Type B pancreatic cell (in vitro differentiated cells): ENCODE measurements around the gene SIX1. TPM values are rescaled to one million over a fixed set of nuclear protein-coding genes. Genes with fewer than 3 reads are reported as not detected.

Source experiments
- DNase-seq: peaks from one replicate; pipeline ENCODE4 v3.0.0; 2021; ENCODE audit warnings: mixed read lengths; ENCODE audit not compliant: unreplicated experiment; ENCODE audit errors: extremely low spot score
- H3K27ac Mint-ChIP-seq: 2 replicates; pipeline ENCODE4 v1.8.0; 2021; ENCODE audit warnings: mild to moderate bottlenecking, mixed read lengths
- H3K27me3 Mint-ChIP-seq: 2 replicates; pipeline ENCODE4 v1.8.0; 2021; ENCODE audit warnings: mixed read lengths
- H3K36me3 Mint-ChIP-seq: 2 replicates; pipeline ENCODE4 v1.8.0; 2021; ENCODE audit warnings: mixed read lengths
- H3K4me1 Mint-ChIP-seq: one replicate; pipeline ENCODE4 v1.8.0; 2021; ENCODE audit warnings: mixed read lengths; ENCODE audit not compliant: unreplicated experiment
- H3K4me3 Mint-ChIP-seq: 2 replicates; pipeline ENCODE4 v1.8.0; 2021; ENCODE audit warnings: mild to moderate bottlenecking, mixed read lengths
- H3K9me3 Mint-ChIP-seq: 2 replicates; pipeline ENCODE4 v1.8.0; 2021; ENCODE audit warnings: mixed read lengths
- total RNA-seq: library from RNA; stranded (reverse); gene quantifications from 2 replicates; pipeline ENCODE4 v1.2.1, GENCODE V29; 2021; ENCODE audit warnings: low replicate concordance
- TF ChIP-seq, protein P1 (sequence below): fragments of 200-600 bp; sonication (generic); conservative IDR thresholded peaks from 2 replicates; pipeline ENCODE4 v1.5.0; 2021; ENCODE audit warnings: antibody characterized with exemption, mild to moderate bottlenecking

The SIX1 gene
- total RNA-seq, 1 donor from 2014 or later: 32.6 TPM

DNA sequence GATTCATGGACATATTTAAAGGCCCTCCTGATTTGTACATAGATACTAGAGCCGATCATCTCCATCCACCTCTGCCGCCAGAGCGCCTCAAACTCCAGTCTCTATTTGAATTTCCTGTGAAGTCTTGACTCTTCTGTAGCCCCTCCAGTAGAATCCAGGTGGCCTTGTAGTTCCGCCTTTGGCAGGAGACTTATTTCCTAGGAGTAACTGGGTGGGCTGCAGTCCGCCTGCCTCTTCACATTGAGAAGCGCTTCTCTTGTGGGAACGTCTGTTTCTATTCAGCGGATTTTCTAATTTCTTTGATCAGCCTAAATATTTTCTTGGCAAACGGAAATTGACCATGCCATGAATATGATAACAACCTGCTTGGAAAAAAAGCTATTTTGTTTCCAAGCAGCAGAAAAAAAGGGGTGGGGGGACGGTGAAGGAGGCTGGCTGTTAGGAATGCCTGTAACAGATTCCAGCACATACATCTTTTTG, 9.0 kb upstream of the SIX1 start:
- Mint-ChIP-seq H3K27me3 (peaks cover 69% of the 10 kb centered on the region), H3K9me3 (no peaks in the 10 kb centered on the region), H3K4me3 (peak overlapping the region; percentile 87), H3K27ac (peak overlapping the region; percentile 46), H3K36me3 (no peaks in the 10 kb centered on the region), H3K4me1 (peaks cover 56% of the 10 kb centered on the region)
- TF ChIP-seq, protein P1, sequence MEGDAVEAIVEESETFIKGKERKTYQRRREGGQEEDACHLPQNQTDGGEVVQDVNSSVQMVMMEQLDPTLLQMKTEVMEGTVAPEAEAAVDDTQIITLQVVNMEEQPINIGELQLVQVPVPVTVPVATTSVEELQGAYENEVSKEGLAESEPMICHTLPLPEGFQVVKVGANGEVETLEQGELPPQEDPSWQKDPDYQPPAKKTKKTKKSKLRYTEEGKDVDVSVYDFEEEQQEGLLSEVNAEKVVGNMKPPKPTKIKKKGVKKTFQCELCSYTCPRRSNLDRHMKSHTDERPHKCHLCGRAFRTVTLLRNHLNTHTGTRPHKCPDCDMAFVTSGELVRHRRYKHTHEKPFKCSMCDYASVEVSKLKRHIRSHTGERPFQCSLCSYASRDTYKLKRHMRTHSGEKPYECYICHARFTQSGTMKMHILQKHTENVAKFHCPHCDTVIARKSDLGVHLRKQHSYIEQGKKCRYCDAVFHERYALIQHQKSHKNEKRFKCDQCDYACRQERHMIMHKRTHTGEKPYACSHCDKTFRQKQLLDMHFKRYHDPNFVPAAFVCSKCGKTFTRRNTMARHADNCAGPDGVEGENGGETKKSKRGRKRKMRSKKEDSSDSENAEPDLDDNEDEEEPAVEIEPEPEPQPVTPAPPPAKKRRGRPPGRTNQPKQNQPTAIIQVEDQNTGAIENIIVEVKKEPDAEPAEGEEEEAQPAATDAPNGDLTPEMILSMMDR: no peak
- DNase-seq: no peak

DNA sequence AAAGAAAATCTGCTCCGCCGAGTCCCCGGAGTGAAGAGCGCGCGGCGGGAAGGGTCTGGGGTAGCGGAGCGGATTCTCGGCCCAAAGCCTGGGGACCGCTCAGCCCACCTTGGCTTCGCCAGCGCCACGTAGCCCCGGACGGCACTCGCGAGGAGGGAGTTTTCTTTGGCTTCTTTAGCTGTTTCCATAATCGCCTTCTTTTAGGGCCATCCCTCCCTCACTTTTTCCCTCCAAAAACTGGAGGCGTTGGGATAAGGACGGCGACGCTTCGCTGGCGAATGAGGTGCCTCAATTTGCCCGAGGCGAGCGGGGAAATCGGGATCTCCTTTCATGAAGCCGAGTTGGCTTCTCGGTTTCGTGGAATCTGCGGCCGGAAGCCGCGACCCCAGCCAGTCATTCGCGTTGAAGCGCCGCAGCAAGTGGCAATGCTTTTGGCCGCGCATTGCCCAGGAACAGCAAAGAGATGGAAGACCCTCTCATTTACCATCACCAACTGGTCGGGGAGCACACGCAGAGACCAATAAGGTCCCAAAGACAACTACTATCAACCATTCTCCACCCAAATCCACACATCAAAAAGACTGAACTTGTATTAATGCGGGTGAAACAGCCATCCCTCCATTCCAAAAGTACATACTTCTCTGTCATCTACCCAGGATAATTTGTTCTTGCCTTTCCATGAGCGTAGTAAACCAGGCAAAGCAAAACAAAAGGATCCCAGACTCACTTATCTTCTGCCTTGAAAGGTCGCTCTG, 8.4 kb upstream of the SIX1 start:
- H3K9me3 Mint-ChIP-seq: no peaks in the 10 kb centered on the region
- TF ChIP-seq, protein P1: no peak

DNA sequence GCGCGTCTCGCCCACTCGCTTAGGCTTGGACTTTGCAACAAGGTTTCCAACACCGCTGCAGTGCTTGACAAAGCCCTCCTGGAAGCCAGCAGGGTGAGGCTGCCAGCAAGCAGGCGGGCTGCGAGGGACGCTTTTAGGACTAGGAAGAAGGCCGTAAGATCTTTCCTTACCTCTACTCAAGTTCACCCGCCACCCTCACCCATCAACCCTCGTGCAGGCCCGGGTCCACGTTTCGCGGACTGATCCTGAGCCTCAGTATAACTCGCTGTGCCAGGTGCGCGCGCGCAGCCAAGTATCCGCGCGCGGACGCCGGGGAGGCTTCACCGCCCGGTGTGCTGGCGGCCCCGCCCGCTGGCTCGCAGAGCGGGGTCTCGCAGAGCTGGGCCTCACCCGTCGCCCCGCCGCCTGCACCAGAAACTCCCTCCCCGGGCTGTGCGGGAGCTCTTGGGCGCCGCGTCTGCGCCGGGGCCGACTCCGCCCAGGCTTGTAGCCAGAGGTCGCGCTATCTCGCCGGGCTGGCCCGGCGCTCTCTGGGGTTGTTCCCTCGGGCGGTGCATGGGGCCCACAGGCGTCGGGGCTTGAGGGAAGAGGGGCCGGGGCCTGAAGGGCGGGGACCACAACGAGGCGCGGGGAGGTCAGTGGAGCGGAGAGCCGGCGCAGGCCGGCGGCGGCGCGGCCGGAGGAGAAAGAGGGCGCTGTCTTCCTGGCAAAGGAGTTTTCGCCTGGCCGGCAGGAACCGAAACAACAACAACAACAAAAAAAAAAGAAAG, 7.6 kb upstream of the SIX1 start:
- H3K9me3 Mint-ChIP-seq: no peaks in the 10 kb centered on the region

More for the DNA sequence above, 8.4 kb upstream of the SIX1 start:
- DNase-seq: peak; percentile 72
- H3K27ac Mint-ChIP-seq: peak overlapping the region; percentile 46
- H3K27me3 Mint-ChIP-seq: peaks cover 69% of the 10 kb centered on the region
- peak overlapping the region; percentile 87 for H3K4me3 Mint-ChIP-seq
- no peaks in the 10 kb centered on the region for H3K36me3 Mint-ChIP-seq
- peaks cover 53% of the 10 kb centered on the region for H3K4me1 Mint-ChIP-seq

DNA sequence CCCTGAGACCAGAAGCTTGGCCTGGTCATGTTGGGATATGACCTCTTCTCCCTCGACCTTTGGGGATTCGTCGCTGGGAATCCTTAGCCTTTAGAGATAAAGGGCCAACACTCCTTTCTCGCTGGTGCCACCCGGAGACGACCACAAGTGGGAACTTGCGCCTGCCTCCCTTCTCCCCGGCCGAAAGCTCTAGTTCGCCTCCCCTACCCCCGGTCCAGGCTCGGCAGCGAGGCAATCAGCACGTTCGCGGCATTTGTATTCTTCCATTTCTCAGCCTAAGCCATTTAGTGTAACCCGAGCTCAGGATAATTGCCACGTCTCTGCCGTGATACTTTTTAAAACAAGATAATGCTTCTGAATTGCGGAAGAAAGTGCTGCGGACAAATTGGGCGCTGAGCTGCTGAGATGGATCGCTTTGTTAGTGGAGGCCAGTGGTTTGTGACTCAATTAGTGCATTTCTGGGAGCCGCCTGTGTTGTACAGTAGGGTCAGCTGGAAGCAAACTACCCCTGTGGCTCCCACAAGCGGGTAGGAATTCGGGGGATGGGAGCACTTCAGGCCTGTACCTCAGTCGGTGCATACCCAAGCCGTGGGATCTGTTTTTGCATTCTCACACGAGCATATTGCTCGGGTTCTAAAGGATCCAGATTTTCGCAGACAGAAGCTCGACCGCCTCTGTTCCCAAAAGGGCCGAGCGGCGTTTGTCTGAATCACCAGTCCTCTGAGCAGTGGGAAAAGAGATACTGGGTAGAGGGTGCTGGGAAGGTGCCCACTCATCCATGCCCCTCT, 6.8 kb upstream of the SIX1 start:
- DNase-seq: no peak
- H3K36me3 Mint-ChIP-seq: no peaks in the 10 kb centered on the region
- H3K27ac Mint-ChIP-seq: peak overlapping the region; percentile 53
- H3K27me3 Mint-ChIP-seq: peaks cover 82% of the 10 kb centered on the region
- no peaks in the 10 kb centered on the region for H3K9me3 Mint-ChIP-seq
- peaks cover 62% of the 10 kb centered on the region for H3K4me1 Mint-ChIP-seq
- peak overlapping the region; percentile 88 for H3K4me3 Mint-ChIP-seq
- TF ChIP-seq, protein P1: no peak

More for the DNA sequence above, 7.6 kb upstream of the SIX1 start:
- Mint-ChIP-seq H3K36me3 (no peaks in the 10 kb centered on the region), H3K27ac (peak overlapping the region; percentile 53), H3K4me1 (peaks cover 56% of the 10 kb centered on the region), H3K27me3 (peaks cover 75% of the 10 kb centered on the region), H3K4me3 (peak overlapping the region; percentile 88)
- TF ChIP-seq, protein P1: peak; percentile 62
- peak; percentile 79 for DNase-seq
